Measurements from ENCODE around the gene ANAPC13. TPM values are rescaled to one million over a fixed set of nuclear protein-coding genes. Genes with fewer than 3 reads are reported as not detected.

ANAPC13 gene
- total and polyA plus RNA-seq, 12 donors, result 51.1 to 186 (median 76.8) TPM

DNA sequence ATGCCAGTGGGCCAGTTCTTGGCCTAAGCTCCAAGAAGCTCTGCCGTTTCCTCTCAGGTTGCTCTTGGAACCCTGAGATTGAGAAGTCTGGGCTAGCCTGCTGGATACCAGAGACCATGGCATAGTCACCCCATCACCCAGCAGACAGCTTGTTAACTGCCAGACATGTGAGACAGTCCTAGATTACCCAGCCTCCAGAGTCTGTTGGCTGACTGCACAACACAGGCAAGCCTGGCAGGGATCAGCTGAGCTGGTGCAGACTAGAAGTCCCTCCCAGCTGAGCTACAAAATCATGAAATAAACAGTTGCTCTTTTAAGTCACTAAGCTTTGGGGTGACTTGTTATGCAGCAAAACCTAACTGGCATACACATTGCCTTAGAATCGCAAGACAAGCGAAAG is 5.2 kb downstream of the ANAPC13 start:
- Histone ChIP-seq H3K27me3 (no peaks in the 10 kb centered on the region), H3K4me3 (no peak overlapping the region), H3K9me3 (replicated peaks in 1 of 3) (no peaks in the 10 kb centered on the region), H3K4me1 (replicated peaks in 1 of 2) (peaks cover 16 to 24% of the 10 kb centered on the region in 2 donors), H3K36me3 (replicated peaks in 1 of 2) (peaks cover 8 to 56% of the 10 kb centered on the region in 2 donors), H3K27ac (no peak overlapping the region)
- intact Hi-C loops (cut with DNase I), result no loop called here
- DNase-seq, result no peak
- 93 to 97% (median 96%) methylated on average over 3 of the region's 3 CpGs for WGBS, 4 donors
- TF ChIP-seq CTCF (IDR thresholded peaks at IDR 0.05) (no peak), POLR2A (IDR thresholded peaks at IDR 0.05) (no peak)

- intact Hi-C loops (cut with DNase I), result loop anchor here (10.0 kb wide), 3 partner anchors 103 to 273 kb away; partner anchors contain the start of gene AMOTL2 (in 1 of the 2)
- no peak for DNase-seq
- TF ChIP-seq CTCF (IDR thresholded peaks at IDR 0.05) (no peak), POLR2A (IDR thresholded peaks at IDR 0.05) (no peak)
- H3K27me3 ChIP-seq, result no peaks in the 10 kb centered on the region
- H3K27ac ChIP-seq, result no peak overlapping the region
- no peak overlapping the region for H3K4me3 ChIP-seq
- no peaks in the 10 kb centered on the region for H3K9me3 ChIP-seq (replicated peaks in 1 of 3)
- peaks cover 8 to 56% of the 10 kb centered on the region in 2 donors for H3K36me3 ChIP-seq (replicated peaks in 1 of 2)
- WGBS, 4 donors, result 84 to 90% (median 87%) methylated on average over 2 of the region's 2 CpGs
- peaks cover 0 to 5% of the 10 kb centered on the region in 2 donors for H3K4me1 ChIP-seq (replicated peaks in 1 of 2)
These were observed 7.8 kb downstream of the ANAPC13 start for GRCh38 chr3:134477938-134478337.

DNA sequence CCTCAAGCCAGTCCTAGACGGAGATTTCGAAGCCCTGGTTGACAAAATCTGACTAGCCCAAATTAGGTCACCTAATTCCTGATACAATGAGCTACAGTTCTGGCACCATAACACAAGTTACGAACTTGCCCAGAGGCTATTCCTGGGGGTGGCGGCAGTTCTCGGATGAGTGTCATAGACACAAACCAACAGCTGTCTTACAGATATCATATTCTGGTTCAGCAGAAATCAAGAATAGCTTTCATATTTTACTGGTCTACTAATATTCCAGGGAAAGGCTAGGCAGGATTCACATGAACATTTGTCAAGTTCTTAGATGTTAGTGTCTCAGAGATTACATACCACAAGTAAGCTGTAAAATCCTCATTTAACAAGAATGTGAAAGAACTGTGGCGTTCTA is 8.8 kb downstream of the ANAPC13 start:
- Histone ChIP-seq H3K27me3 (no peaks in the 10 kb centered on the region), H3K36me3 (replicated peaks in 1 of 2) (peaks cover 8 to 53% of the 10 kb centered on the region in 2 donors), H3K27ac (no peak overlapping the region), H3K9me3 (replicated peaks in 1 of 3) (no peaks in the 10 kb centered on the region), H3K4me1 (replicated peaks in 1 of 2) (no peaks in the 10 kb centered on the region), H3K4me3 (no peak overlapping the region)
- no peak for DNase-seq
- 89 to 96% (median 92%) methylated on average over 6 of the region's 6 CpGs for WGBS, 4 donors
- TF ChIP-seq POLR2A (IDR thresholded peaks at IDR 0.05), result no peak
- TF ChIP-seq CTCF (IDR thresholded peaks at IDR 0.05), result no peak
- intact Hi-C loops (cut with DNase I), result loop anchor here (10.0 kb wide), 3 partner anchors 102 to 272 kb away; partner anchors contain the start of gene AMOTL2 (in 1 of the 2)

DNA sequence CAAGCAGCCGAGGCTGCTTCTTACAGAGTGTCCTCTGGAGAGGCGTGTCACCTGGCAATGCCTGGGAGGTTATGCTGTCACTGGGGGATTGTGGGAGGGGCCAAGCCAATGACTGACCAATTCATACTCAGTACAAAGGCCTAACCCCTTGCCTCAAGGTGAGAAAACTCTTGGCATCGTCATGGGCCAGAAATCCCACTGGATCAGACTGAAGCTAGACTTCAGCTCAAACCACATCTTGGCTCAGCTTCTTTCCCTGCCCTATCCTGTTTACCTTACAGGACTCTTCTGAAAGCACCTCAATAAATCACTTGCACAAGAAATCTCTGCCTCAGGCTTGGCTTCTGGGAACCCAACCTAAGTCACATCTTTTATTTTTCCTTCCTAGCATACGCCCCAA is 9.5 kb downstream of the ANAPC13 start:
- H3K27me3 ChIP-seq, result no peaks in the 10 kb centered on the region
- intact Hi-C loops (cut with DNase I), result loop anchor here (10.0 kb wide), 3 partner anchors 102 to 272 kb away; partner anchors contain the start of gene AMOTL2 (in 1 of the 2)
- no peak overlapping the region for H3K4me3 ChIP-seq
- DNase-seq, result no peak
- no peaks in the 10 kb centered on the region for H3K9me3 ChIP-seq (replicated peaks in 1 of 3)
- no peak overlapping the region for H3K27ac ChIP-seq
- 64 to 72% (median 69%) methylated on average over 2 to 4 of the region's 4 CpGs for WGBS, 4 donors
- no peaks in the 10 kb centered on the region for H3K4me1 ChIP-seq (replicated peaks in 1 of 2)
- TF ChIP-seq POLR2A (IDR thresholded peaks at IDR 0.05) (no peak), CTCF (IDR thresholded peaks at IDR 0.05) (no peak)
- peaks cover 8 to 46% of the 10 kb centered on the region in 2 donors for H3K36me3 ChIP-seq (replicated peaks in 1 of 2)

Data from adrenal gland (tissue), 12 donors.